Lung (tissue), 12 donors: ENCODE measurements around the gene PGP. TPM values are rescaled to one million over a fixed set of nuclear protein-coding genes. Genes with fewer than 3 reads are reported as not detected.

Source experiments
- ATAC-seq: fragments of 200-7000 bp; cut with Tn5 transposase; one replicate; pipeline ENCODE4 v1.9.1; 2020; ENCODE audit warnings: moderate number of reproducible peaks; ENCODE audit not compliant: insufficient read depth, low FRiP score
- DNase-seq, 3 donors: peaks; one replicate each; pipeline ENCODE4 v3.0.0-alpha.2; 2013 to 2017
- H3K27ac ChIP-seq, 2 donors: one replicate each; pipeline ENCODE4 v1.5.1; 2013; ENCODE audit warnings: mild to moderate bottlenecking in 2 of 2, moderate library complexity in 2 of 2, control low read depth in 1 of 2, inconsistent platforms in 1 of 2, low read depth in 1 of 2, low read length in 1 of 2
- H3K27me3 ChIP-seq, 3 donors: one replicate each; pipeline ENCODE4 v1.5.1; 2013; ENCODE audit warnings: low read length in 2 of 3; ENCODE audit not compliant: control insufficient read depth in 3 of 3, insufficient read depth in 3 of 3
- H3K36me3 ChIP-seq, 4 donors: one replicate each; pipeline ENCODE4 v1.5.1; 2013; ENCODE audit warnings: low read length in 4 of 4, mild to moderate bottlenecking in 1 of 4, moderate library complexity in 1 of 4; ENCODE audit not compliant: control insufficient read depth in 4 of 4, insufficient read depth in 4 of 4
- H3K4me1 ChIP-seq, 5 donors: one replicate each; pipeline ENCODE4 v1.5.1; 2013; ENCODE audit warnings: low read length in 5 of 5, mild to moderate bottlenecking in 2 of 5, moderate library complexity in 1 of 5; ENCODE audit not compliant: control insufficient read depth in 5 of 5, insufficient read depth in 5 of 5
- H3K4me3 ChIP-seq: one replicate; pipeline ENCODE4 v1.5.1; 2013; ENCODE audit warnings: mild to moderate bottlenecking, control low read depth, moderate library complexity
- H3K9ac ChIP-seq, 2 donors: one replicate each; pipeline ENCODE4 v1.5.1; 2013; ENCODE audit warnings: low read length in 2 of 2, control low read depth in 1 of 2; ENCODE audit not compliant: insufficient read depth in 1 of 2
- H3K9me3 ChIP-seq, 4 donors: one replicate each; pipeline ENCODE4 v1.5.1; 2013; ENCODE audit warnings: low read length in 3 of 4, mild to moderate bottlenecking in 1 of 4, moderate library complexity in 1 of 4; ENCODE audit not compliant: control insufficient read depth in 4 of 4, insufficient read depth in 3 of 4
- WGBS, 2 donors: extraction: QIAGEN DNeasy Blood & Tissue Kit; methylation state at CpG; one replicate each; pipeline ENCODE4 v1.1.7; 2013; 5-methylcytosine and 5-hydroxymethylcytosine counted together
- polyA plus RNA-seq, 2 donors: library from polyadenylated mRNA; stranded (reverse); fragments of 200-250 nt; gene quantifications; one replicate each; pipeline ENCODE4 v1.2.1, GENCODE V29; 2013
- total RNA-seq, 2 donors: library from RNA; depleted of rRNA in 1 of 2; stranded (reverse); fragments of >200 nt in 1 of 2; gene quantifications; one replicate each; pipeline ENCODE4 v1.2.1, GENCODE V29; 2014 to 2021
- TF ChIP-seq, protein P1 (sequence below): IDR thresholded peaks from 2 replicates; pipeline ENCODE4 v1.5.1; 2012; ENCODE audit warnings: mild to moderate bottlenecking; ENCODE audit errors: control extremely low read depth, extremely low read depth
- donor health status: control.
- donor health status: control.
- donor health status: Bipolar disorder and iron deficiency.
- donor health status: healthy.
- donor health status: DM: yes; HTN: yes; CAD: no.

The PGP gene
- total and polyA plus RNA-seq, 4 donors, result 3.8 to 20.9 (median 13.7) TPM

DNA sequence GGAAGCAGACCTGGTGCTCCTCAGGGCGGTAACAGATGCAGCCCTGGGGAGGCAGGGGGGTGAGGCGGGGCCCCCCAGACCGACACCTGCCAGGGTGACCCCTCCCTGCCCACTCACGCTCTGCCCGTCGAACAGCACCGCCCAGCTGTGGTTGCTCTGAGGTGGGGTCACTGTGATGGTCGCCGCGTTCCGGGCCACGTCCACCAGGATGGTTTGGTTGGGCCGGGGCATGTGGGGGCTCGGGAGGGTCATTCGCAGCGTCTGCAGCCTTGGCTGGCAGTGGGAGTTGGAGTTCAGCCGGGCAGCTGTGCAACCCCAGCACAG is 4.7 kb downstream of the PGP start:
- Histone ChIP-seq H3K4me1 (peaks cover 4 to 29% (median 12%) of the 10 kb centered on the region in 5 donors), H3K36me3 (peaks cover 0 to 35% (median 4%) of the 10 kb centered on the region in 4 donors)
- DNase-seq, result no peak

DNA sequence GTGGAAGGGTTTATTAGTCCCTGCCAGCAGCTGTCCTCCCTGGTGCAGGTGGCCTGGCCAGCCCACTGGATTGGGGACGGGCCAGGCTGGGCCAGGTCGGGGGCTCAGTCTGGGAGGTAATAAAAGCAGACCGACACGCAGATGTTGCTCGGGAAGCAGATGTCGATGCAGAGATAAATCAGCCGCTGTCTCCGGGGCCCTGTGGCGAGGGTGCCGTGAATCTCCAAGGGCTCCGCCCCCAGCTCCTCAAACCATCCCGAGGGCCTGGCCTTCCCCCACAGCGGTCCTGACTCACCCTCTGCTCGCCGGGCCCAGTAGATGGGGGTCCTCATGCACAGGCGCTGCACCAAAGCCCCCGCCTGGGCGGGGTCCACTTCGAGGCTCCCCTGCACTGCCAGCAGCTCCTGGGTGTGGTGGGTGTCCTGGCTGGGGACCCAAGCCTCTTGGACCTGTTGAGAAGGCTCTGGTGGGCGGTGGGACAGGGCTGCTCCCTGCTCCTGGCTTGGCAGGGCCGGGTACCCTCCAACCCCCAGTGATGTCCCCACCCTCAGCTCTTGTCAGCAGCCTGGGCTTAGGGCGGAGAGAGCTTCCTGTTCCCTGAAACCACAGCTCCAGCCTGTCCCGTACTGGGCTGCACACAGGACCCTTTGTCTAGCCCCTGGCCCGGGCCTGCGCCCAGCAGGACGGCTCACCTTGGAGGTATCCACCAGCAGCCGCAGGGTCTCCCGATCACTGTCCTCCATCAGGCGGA is 5.2 kb downstream of the PGP start:
- H3K27me3 ChIP-seq, result no peaks in the 10 kb centered on the region
- WGBS, 2 donors, result 89 to 91% methylated on average over 29 of the region's 29 CpGs
- DNase-seq (no peak), ATAC-seq (no peak)
- no peaks in the 10 kb centered on the region for H3K9me3 ChIP-seq
- peaks cover 4 to 31% (median 12%) of the 10 kb centered on the region in 5 donors for H3K4me1 ChIP-seq
- H3K27ac ChIP-seq, result no peak overlapping the region
- H3K36me3 ChIP-seq, result peaks cover 0 to 35% (median 4%) of the 10 kb centered on the region in 4 donors
- no peak overlapping the region for H3K4me3 ChIP-seq
- H3K9ac ChIP-seq, result no peak overlapping the region
- TF ChIP-seq, protein P1, sequence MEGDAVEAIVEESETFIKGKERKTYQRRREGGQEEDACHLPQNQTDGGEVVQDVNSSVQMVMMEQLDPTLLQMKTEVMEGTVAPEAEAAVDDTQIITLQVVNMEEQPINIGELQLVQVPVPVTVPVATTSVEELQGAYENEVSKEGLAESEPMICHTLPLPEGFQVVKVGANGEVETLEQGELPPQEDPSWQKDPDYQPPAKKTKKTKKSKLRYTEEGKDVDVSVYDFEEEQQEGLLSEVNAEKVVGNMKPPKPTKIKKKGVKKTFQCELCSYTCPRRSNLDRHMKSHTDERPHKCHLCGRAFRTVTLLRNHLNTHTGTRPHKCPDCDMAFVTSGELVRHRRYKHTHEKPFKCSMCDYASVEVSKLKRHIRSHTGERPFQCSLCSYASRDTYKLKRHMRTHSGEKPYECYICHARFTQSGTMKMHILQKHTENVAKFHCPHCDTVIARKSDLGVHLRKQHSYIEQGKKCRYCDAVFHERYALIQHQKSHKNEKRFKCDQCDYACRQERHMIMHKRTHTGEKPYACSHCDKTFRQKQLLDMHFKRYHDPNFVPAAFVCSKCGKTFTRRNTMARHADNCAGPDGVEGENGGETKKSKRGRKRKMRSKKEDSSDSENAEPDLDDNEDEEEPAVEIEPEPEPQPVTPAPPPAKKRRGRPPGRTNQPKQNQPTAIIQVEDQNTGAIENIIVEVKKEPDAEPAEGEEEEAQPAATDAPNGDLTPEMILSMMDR, result no peak

More for the DNA sequence above, 4.7 kb downstream of the PGP start:
- no peaks in the 10 kb centered on the region for H3K9me3 ChIP-seq
- H3K9ac ChIP-seq, result no peak overlapping the region
- H3K4me3 ChIP-seq, result no peak overlapping the region
- H3K27ac ChIP-seq, result no peak overlapping the region
- no peak for ATAC-seq
- WGBS, 2 donors, result 94% methylated on average over 17 of the region's 17 CpGs
- TF ChIP-seq, protein P1, result no peak
- H3K27me3 ChIP-seq, result no peaks in the 10 kb centered on the region

DNA sequence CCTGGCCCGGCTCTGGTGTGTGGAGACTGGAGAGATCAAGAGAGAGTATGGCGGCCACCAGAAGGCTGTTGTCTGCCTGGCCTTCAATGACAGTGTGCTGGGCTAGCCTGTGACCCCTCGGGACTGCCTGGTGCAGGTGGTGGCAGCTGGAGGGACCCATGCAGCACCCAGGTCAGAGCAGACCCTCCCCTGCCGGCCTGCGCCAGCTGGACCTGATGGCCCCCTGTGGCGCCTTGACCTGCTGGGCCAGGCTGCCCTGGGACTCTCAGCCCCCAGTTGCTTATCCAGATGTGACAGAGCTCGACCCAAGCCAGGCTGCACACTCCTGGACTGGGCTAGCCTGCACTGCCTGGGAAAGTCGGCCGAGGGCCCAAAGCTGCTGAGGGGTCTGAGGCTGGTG is 5.9 kb downstream of the PGP start:
- ATAC-seq (no peak), DNase-seq (no peak)
- WGBS, 2 donors, result 94 to 96% methylated on average over 9 of the region's 9 CpGs
- Histone ChIP-seq H3K9me3 (no peaks in the 10 kb centered on the region), H3K27ac (no peak overlapping the region), H3K9ac (no peak overlapping the region), H3K27me3 (no peaks in the 10 kb centered on the region), H3K4me1 (peaks cover 4 to 30% (median 12%) of the 10 kb centered on the region in 5 donors), H3K4me3 (no peak overlapping the region), H3K36me3 (peaks cover 0 to 35% (median 4%) of the 10 kb centered on the region in 4 donors)
- TF ChIP-seq, protein P1, result no peak
